Superior temporal gyrus (tissue), 1 donor: Measurements from ENCODE around the gene SMTNL1.
"Not testable (repeated sequence)": the region's sequence is repeated elsewhere in the genome, so short reads cannot be mapped to it uniquely, and the experiment has no call there.

ENCODE experiments used
- DNase-seq: peaks from one replicate; pipeline ENCODE4 v3.0.0-alpha.2; 2016; ENCODE audit errors: extremely low spot score

Gene SMTNL1

GRCh38 chr11:57511741-57512430 is 25.5 kb upstream of the SMTNL1 start:
- DNase-seq: no peak

GRCh38 chr11:57512646-57513451 is 24.5 kb upstream of the SMTNL1 start:
- no peak for DNase-seq

- DNase-seq: no peak
These were observed 24.0 kb upstream of the SMTNL1 start for GRCh38 chr11:57513452-57513795.

- no peak for DNase-seq
These were observed 23.4 kb upstream of the SMTNL1 start for GRCh38 chr11:57513911-57514537.

DNA sequence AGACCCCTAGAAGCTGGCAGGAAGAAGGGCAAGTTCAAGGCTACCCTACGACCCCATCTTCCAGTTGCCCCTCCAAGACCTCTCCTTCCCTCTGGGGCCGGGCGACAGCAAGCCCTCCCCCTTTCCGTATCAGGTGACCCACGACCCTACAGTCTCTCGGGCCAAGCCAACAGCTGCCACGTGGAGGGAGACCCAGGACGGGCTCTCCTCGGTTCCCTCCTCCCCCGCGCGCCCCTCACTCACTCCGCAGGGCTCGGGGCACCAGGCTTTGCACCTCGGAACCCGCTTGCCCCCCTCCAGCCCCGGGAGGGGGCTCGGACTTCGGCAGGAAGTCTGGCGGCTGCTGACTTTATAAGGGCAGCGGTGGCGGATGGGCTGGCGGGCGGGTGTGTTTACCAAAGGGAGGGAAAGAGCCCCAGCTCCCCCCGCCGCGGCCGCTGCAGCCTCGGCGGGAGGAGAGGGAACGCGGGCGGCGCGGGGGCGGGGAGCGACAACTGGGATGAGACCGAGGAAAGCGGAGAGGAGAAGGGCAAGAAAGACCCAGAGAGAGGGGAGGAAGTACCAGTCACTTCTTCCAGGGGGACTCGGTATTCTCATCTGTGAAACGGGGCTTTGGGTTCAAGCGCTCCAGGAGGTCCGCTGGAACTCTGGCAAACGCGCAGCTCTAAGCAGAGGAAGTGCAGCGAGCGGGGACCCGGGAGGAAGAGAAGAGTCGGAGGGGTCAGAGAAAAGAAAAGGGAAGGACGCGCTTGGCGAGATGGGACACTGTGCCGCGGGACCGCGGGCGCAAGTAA is 22.7 kb upstream of the SMTNL1 start:
- no peak for DNase-seq

- no peak for DNase-seq
These were observed 21.9 kb upstream of the SMTNL1 start, which contains the start of gene SLC43A1 for GRCh38 chr11:57515332-57516060. Gene SLC43A1, minus strand, starts transcription at chr11:57515702. Its CDS starts 1,591 bp downstream, at chr11:57514111.

DNA sequence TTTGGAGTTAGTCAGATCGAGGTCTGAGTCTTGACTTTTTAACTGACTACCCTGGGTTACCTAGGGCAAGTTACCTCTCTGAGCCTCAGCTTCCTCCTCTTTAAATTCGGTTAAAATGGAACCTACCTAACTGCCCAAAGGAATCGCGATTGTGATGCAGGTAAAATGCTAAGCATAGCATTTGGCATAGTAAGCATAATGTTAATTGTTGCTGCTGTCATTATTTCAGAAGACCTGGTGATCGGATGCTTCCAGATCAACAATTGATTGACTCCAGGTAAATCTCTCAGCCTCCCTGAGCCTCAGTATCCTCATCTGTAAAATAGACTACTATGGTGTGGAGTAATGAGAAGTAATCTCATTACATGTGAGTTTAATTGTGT is 21.3 kb upstream of the SMTNL1 start:
- DNase-seq: no peak

DNA sequence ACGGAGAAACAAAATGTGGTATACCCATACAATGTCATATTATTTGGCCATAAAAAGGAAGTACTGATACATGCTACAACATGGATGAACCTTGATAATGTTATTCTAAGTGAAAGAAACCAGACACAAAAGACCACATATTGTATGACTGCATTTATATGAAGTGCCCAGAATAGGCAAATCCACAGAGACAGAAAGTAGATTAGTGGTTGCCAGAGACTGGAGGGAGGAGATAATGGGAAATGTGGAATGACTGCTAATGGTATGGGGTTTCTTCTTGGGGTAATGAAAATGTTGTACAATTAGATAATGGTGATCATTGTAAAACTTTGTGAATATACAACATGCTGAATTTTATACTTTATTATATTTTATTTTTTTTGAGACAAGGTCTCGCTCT is 16.3 kb upstream of the SMTNL1 start:
- DNase-seq: no peak

DNA sequence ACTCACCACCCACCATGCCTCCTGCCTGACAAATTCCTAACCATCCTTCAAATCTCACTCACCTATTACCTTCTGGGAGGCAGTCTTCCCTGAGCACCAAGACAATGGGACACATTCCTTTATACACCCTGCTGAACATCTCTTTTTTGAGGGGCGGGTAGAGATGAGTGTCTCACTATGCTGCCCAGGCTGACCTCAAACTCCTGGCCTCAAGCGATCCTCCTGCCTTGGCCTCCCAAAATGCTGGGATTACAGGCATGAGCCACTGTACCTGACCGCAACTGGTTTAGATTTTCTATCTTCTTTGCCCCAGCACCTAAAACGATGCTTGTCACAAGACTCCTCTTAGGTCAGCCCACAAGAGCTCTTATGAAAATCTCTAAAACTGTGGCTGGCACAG is 14.0 kb upstream of the SMTNL1 start:
- no peak for DNase-seq

- DNase-seq: peak; percentile 87
These were observed 10.3 kb upstream of the SMTNL1 start for GRCh38 chr11:57527056-57527631.

DNA sequence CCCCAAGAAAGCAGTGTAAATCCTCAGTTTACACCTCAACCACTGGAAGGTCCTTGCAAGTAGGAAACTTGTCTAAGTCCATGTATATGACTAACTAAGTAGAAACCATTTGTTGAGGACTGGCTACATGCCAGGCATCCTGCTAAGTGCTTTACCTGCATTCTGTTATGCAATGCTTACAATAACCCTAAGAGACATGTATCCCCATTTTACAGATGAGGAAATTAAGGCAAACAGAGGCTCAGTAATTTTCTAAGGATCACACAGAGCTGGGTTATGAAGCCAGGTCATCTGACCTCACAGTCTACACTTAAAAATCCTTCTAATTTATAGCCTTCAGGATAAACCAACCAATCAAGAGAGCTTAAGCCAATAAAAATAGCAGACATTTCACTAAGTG is 8.4 kb upstream of the SMTNL1 start:
- no peak for DNase-seq

DNA sequence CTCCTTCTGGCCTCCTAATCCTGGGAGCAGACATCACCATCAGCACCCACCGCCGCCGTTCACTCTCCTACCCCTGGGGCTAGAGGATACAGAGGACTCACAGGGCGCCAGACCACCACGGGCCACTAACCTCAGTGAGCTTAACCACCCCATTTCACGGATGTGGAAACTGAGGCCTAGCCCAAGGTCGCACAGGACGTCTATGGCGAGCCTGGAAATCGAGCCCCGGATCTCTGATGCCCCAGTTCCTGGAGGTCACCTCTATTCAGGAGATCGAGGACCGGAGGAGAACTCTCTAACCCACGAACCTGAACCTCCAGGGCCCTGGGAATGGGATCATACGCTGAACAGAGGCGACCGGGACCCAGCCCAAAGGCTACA is 7.2 kb upstream of the SMTNL1 start:
- no peak for DNase-seq

DNA sequence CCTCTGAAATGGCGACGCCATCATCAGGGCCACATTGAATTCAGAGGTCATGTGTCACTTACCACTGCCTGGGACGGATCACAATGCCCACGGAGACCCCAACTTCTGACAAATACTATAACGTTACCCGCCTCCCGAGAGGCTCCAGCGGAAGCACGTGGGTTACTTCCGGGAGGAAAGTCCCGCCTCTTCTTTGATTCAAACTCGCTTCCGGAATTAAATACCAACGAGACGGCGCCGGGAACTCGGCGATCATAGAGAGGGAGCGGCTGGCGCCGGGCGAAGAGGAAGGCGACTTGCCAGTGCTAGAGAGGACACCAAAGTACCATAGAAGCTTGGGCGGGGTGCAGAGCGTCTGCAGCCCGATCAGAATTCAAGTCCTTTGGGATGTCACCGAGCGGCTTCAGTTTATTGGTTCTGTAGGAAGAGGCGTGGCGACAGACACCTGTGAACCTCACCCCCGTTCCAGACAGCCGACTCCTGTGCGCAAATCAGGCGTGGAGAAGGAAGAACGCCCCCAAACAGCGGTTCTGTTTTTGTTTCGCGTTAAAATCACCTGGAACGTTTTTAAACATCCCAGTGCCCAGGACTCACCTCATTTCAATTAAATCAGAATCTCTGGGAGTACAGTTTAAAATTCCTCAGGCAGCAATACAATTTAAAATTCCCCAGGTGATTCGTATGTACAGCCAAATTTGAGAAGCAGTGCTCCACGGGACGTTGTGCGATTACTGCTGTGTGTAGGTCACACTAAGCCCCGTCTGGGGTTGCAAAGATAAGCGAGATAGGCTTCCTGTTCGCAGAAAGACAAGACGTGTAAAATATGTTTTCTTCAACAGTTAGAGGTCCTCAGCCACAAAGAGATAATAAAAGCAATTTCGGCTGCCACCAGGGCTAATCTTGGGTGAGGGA is 6.5 kb upstream of the SMTNL1 start, which contains the start of gene TIMM10:
Gene TIMM10, minus strand, starts transcription at position 159 of the 912 bp plus-strand sequence. CDS start 565 bp downstream, outside the sequence.
- peak; percentile 99 for DNase-seq

- DNase-seq: not testable (repeated sequence)
These were observed 2.9 kb upstream of the SMTNL1 start for GRCh38 chr11:57534449-57534848.

DNA sequence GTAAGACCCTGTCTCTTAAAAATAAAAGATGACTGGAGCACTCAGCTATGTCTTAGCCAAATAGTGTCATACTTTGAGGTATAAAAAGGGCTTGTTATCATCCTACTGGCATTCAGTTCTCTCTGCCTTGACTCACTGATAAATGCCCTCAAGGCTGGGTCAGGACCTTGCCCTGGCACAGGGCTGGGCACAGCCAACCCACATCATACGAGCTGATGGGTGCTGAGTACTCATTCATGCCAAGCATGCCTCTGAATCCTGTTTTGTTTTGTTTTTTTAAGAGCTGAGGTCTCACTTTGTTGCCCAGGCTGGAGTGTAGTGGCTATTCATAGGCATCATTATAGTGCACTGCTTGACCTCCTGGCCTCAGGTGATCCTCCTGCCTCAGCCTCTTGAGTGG is 1.9 kb downstream of the SMTNL1 start:
- DNase-seq: no peak

DNA sequence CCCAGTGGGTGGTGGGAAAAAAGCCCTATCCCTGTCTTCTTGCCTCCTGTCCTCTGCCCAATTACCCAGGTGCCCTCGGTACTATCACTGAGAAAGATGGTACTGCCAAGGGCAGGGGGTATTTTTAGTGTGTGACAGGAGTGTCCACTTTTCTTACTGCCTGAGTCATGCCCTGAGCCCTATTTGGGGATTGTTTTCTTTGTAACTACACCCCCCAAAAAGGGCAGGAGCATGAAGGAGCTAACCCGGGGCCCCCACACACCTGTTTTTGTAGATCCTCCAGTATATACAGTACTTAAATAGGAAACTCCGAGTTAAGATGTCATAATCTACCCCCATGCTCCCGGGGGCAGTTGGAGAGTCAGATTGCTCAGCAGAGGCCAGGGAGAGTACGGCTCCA is 3.8 kb downstream of the SMTNL1 start:
- no peak for DNase-seq

- no peak for DNase-seq
These were observed 5.2 kb downstream of the SMTNL1 start for GRCh38 chr11:57542582-57542981.

DNA sequence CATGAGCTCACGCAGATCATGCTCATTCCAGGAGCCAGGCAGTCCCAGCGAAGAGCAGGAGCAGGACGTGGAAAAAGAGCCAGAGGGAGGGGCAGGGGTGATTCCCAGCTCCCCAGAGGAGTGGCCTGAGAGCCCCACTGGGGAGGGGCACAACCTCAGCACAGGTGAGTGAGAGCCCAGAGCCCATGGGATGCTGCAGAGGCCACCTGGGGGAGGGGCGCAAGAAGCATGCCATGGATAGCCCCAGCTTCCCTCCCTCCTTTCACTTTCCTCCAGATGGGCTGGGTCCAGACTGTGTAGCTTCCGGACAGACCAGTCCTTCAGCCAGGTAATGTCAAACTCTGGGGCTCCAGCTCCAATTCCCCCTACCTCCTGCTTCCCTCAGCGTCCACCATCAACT is 6.2 kb downstream of the SMTNL1 start:
- no peak for DNase-seq

DNA sequence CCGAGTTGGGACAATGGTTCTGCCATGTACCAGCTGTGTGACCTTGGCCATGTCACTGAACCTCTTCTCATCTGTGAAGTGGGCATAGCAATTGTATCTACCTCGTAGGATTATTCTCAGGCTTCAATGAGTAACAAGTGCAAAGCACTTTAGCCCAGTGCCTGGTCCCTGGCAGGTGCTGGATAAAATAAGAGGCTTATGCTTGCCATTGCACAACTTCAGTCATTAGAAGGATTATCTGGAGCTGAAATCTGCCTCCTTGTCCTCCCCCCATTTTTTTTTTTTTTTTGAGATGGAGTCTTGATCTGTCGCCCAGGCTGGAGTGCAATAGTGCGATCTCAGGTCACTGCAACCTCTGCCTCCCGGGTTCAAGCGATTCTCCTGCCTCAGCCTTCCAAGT is 7.2 kb downstream of the SMTNL1 start:
- DNase-seq: no peak

DNA sequence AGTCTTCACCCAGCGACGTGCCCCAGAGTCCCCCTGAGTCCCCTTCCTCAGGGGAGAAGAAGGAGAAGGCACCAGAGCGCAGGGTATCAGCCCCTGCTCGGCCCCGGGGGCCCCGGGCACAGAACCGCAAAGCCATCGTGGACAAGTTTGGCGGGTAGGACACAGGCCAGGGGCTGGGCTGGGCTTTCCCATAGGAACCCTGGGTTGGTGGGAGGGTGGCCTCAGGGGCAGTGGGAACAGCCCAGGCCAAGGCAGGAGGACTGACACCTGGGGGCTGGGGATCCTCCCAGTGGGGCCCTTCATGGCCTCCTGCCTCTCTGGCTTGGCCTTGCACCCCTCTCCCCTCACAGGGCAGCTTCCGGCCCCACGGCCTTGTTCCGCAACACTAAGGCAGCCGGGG is 8.5 kb downstream of the SMTNL1 start:
- DNase-seq: no peak
